Neural progenitor cell (in vitro differentiated cells): ENCODE results near the gene PRSS27. TPM values are rescaled to one million over a fixed set of nuclear protein-coding genes. Genes with fewer than 3 reads are reported as not detected.
A peak's percentile ranks its signal among the peaks of the same experiment; 100 is the strongest.
"Not testable (repeated sequence)": the region's sequence is repeated elsewhere in the genome, so short reads cannot be mapped to it uniquely, and the experiment has no call there.

Experiments used
- DNase-seq: peaks from one replicate; pipeline ENCODE4 v3.0.0-alpha.2; 2016; ENCODE audit warnings: low spot score
- H2AFZ ChIP-seq: fragments of 200-600 bp; sonication (generic); replicated peaks from 2 replicates; pipeline ENCODE4 v1.6.1; 2016; ENCODE audit warnings: antibody characterized with exemption
- H3F3A ChIP-seq: fragments of 200-600 bp; sonication (generic); 2 replicates; pipeline ENCODE4 v1.6.1; 2016; ENCODE audit warnings: antibody characterized with exemption, low read depth
- H3K27ac ChIP-seq: fragments of 200-600 bp; sonication (generic); 2 replicates; pipeline ENCODE4 v1.5.1; 2016; ENCODE audit warnings: mild to moderate bottlenecking
- H3K27me3 ChIP-seq: fragments of 200-600 bp; sonication (generic); 2 replicates; pipeline ENCODE4 v1.6.1; 2016; ENCODE audit warnings: mild to moderate bottlenecking, moderate library complexity
- H3K36me3 ChIP-seq: fragments of 200-600 bp; sonication (generic); 2 replicates; pipeline ENCODE4 v1.5.1; 2016
- H3K4me1 ChIP-seq: fragments of 200-600 bp; sonication (generic); 2 replicates; pipeline ENCODE4 v1.6.1; 2016; ENCODE audit warnings: mixed run types
- H3K4me2 ChIP-seq: fragments of 200-600 bp; sonication (generic); 2 replicates; pipeline ENCODE4 v1.6.1; 2016
- H3K4me3 ChIP-seq: fragments of 200-600 bp; sonication (generic); 2 replicates; pipeline ENCODE4 v1.5.1; 2016
- H3K79me2 ChIP-seq: fragments of 200-600 bp; sonication (generic); 2 replicates; pipeline ENCODE4 v1.6.1; 2016; ENCODE audit warnings: low read depth
- H3K9ac ChIP-seq: fragments of 200-600 bp; sonication (generic); 2 replicates; pipeline ENCODE4 v1.6.1; 2016
- H3K9me3 ChIP-seq: fragments of 200-600 bp; sonication (generic); 2 replicates; pipeline ENCODE4 v1.5.1; 2016; ENCODE audit warnings: low read depth
- H4K20me1 ChIP-seq: fragments of 200-600 bp; sonication (generic); 2 replicates; pipeline ENCODE4 v1.6.1; 2016; ENCODE audit warnings: low read depth
- H3K27ac Mint-ChIP-seq: 3 replicates; pipeline ENCODE4 v1.8.0; 2021; ENCODE audit warnings: mixed read lengths
- H3K27me3 Mint-ChIP-seq: 2 replicates; pipeline ENCODE4 v1.8.0; 2022; ENCODE audit warnings: low read depth, mild to moderate bottlenecking, inconsistent platforms, moderate library complexity, mixed read lengths; ENCODE audit not compliant: insufficient read depth
- H3K36me3 Mint-ChIP-seq: 3 replicates; pipeline ENCODE4 v1.8.0; 2021; ENCODE audit warnings: mixed read lengths
- H3K4me1 Mint-ChIP-seq: 3 replicates; pipeline ENCODE4 v1.8.0; 2021; ENCODE audit warnings: mixed read lengths
- H3K4me3 Mint-ChIP-seq: 3 replicates; pipeline ENCODE4 v1.8.0; 2021; ENCODE audit warnings: mild to moderate bottlenecking, moderate library complexity, mixed read lengths
- H3K9me3 Mint-ChIP-seq: 3 replicates; pipeline ENCODE4 v1.8.0; 2020; ENCODE audit warnings: mixed read lengths
- EZH2 ChIP-seq: fragments of 200-600 bp; sonication (generic); IDR thresholded peaks from 2 replicates; pipeline ENCODE4 v1.6.1; 2017; ENCODE audit warnings: antibody characterized with exemption, mild to moderate bottlenecking, moderate library complexity
- EZH2phosphoT487 ChIP-seq: fragments of 200-600 bp; sonication (generic); IDR thresholded peaks from 2 replicates; pipeline ENCODE4 v1.6.1; 2017; ENCODE audit warnings: antibody characterized with exemption
- total RNA-seq: library from RNA; depleted of rRNA; stranded (reverse); fragments of >200 nt; gene quantifications from 2 replicates; pipeline ENCODE4 v1.2.3, GENCODE V29; 2015; ENCODE audit warnings: low replicate concordance
- TF ChIP-seq, protein P1 (sequence below): fragments of 200-600 bp; sonication (generic); IDR thresholded peaks from 2 replicates; pipeline ENCODE4 v1.5.1; 2017; ENCODE audit warnings: antibody characterized with exemption, mild to moderate bottlenecking

The PRSS27 gene
- total RNA-seq, 1 donor from 2014 or later: 1.8 TPM

GRCh38 chr16:2670017-2670416 lies 50.0 kb downstream of the PRSS27 start:
- H2AFZ ChIP-seq, H3K36me3 Mint-ChIP-seq, H3K27me3 Mint-ChIP-seq, H3K9ac ChIP-seq, H3K4me2 ChIP-seq, H3K27me3 ChIP-seq, H3K9me3 ChIP-seq, H3K4me1 ChIP-seq, H3K27ac Mint-ChIP-seq, H3K9me3 Mint-ChIP-seq, H3K4me3 ChIP-seq, H3K36me3 ChIP-seq, H3K27ac ChIP-seq: not testable (repeated sequence)
- DNase-seq: peak; percentile 69
- TF ChIP-seq, protein P1, sequence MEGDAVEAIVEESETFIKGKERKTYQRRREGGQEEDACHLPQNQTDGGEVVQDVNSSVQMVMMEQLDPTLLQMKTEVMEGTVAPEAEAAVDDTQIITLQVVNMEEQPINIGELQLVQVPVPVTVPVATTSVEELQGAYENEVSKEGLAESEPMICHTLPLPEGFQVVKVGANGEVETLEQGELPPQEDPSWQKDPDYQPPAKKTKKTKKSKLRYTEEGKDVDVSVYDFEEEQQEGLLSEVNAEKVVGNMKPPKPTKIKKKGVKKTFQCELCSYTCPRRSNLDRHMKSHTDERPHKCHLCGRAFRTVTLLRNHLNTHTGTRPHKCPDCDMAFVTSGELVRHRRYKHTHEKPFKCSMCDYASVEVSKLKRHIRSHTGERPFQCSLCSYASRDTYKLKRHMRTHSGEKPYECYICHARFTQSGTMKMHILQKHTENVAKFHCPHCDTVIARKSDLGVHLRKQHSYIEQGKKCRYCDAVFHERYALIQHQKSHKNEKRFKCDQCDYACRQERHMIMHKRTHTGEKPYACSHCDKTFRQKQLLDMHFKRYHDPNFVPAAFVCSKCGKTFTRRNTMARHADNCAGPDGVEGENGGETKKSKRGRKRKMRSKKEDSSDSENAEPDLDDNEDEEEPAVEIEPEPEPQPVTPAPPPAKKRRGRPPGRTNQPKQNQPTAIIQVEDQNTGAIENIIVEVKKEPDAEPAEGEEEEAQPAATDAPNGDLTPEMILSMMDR: peak; percentile 67
- H3K4me3 Mint-ChIP-seq: peak overlapping the region; percentile 48
- peaks cover 18% of the 10 kb centered on the region for H3F3A ChIP-seq
- H3K79me2 ChIP-seq: peaks cover 13% of the 10 kb centered on the region
- peaks cover 20% of the 10 kb centered on the region for H4K20me1 ChIP-seq
- H3K4me1 Mint-ChIP-seq: peaks cover 18% of the 10 kb centered on the region

GRCh38 chr16:2669587-2669986 lies 50.4 kb downstream of the PRSS27 start:
- H3K4me1 ChIP-seq, H3K36me3 Mint-ChIP-seq, H3K9ac ChIP-seq, H2AFZ ChIP-seq, H3K27me3 Mint-ChIP-seq, H3K4me2 ChIP-seq, H3K27ac ChIP-seq, H3K4me3 ChIP-seq, H3K27ac Mint-ChIP-seq, H3K4me3 Mint-ChIP-seq, H3K36me3 ChIP-seq, H3K9me3 ChIP-seq, H3K9me3 Mint-ChIP-seq, H3K27me3 ChIP-seq, DNase-seq: not testable (repeated sequence)
- H3F3A ChIP-seq: peaks cover 18% of the 10 kb centered on the region
- peaks cover 13% of the 10 kb centered on the region for H3K79me2 ChIP-seq
- peaks cover 18% of the 10 kb centered on the region for H3K4me1 Mint-ChIP-seq
- peaks cover 20% of the 10 kb centered on the region for H4K20me1 ChIP-seq

- not testable (repeated sequence) for H3K27me3 Mint-ChIP-seq
- H4K20me1 ChIP-seq: peaks cover 10% of the 10 kb centered on the region
These were observed 53.4 kb downstream of the PRSS27 start for GRCh38 chr16:2666671-2667070.

DNA sequence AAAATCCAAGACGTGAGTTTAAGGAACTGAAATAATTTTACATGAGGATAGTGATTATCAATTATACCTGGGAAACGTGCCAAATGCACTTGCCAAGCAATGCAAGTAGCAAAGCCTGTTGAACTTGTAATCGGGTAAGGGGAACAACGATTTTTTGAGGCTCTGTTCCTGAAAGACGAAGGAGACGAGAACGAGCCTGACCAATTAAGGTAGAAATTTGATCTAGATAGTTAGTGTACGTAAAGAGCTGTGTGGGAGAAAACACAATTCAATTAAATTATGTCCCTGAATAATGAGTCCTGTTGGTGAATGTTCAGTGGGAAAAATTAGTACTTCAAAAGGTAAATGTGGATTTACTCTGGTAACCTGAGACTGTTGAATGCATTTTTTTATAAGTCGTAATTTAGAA lies 55.4 kb downstream of the PRSS27 start:
- Histone ChIP-seq H3K9me3 (no peaks in the 10 kb centered on the region), H4K20me1 (peaks cover 3% of the 10 kb centered on the region), H3K4me1 (no peaks in the 10 kb centered on the region), H3K4me2 (no peak overlapping the region), H3K79me2 (no peaks in the 10 kb centered on the region), H3K4me3 (no peak overlapping the region), H3F3A (no peaks in the 10 kb centered on the region), H3K9ac (no peak overlapping the region), H3K27me3 (no peaks in the 10 kb centered on the region), H3K27ac (no peak overlapping the region), H3K36me3 (no peaks in the 10 kb centered on the region), H2AFZ (no peak overlapping the region)
- H3K4me3 Mint-ChIP-seq: no peak overlapping the region
- H3K9me3 Mint-ChIP-seq: no peaks in the 10 kb centered on the region
- TF ChIP-seq, protein P1: no peak
- TF ChIP-seq EZH2phosphoT487: no peak
- TF ChIP-seq EZH2: no peak
- no peak overlapping the region for H3K27ac Mint-ChIP-seq
- no peak for DNase-seq
- H3K4me1 Mint-ChIP-seq: peaks cover under 1% of the 10 kb centered on the region
- no peaks in the 10 kb centered on the region for H3K27me3 Mint-ChIP-seq
- H3K36me3 Mint-ChIP-seq: no peaks in the 10 kb centered on the region

More at GRCh38 chr16:2666671-2667070, 53.4 kb downstream of the PRSS27 start:
- not testable (repeated sequence) for H3K36me3 Mint-ChIP-seq, H3K4me1 Mint-ChIP-seq, H3K27me3 ChIP-seq, H3F3A ChIP-seq, H3K79me2 ChIP-seq, H3K4me1 ChIP-seq, H3K4me3 ChIP-seq, H3K36me3 ChIP-seq, H3K9me3 ChIP-seq, H2AFZ ChIP-seq, DNase-seq, H3K27ac ChIP-seq, H3K9ac ChIP-seq, H3K4me3 Mint-ChIP-seq, H3K27ac Mint-ChIP-seq, H3K9me3 Mint-ChIP-seq, H3K4me2 ChIP-seq
